GM08714 (cell line): ENCODE data around the gene PUS7L.
A peak's percentile ranks its signal among the peaks of the same experiment; 100 is the strongest.
"Not testable (repeated sequence)": the region's sequence is repeated elsewhere in the genome, so short reads cannot be mapped to it uniquely, and the experiment has no call there.

Experiments used
- H3K4me3 ChIP-seq: fragments of 200-500 bp; sonication (Bioruptor generic); 2 replicates; pipeline ENCODE4 v1.5.1; 2014; ENCODE audit warnings: mild to moderate bottlenecking, low read length, inconsistent platforms
- ZNF274 ChIP-seq: IDR thresholded peaks from 2 replicates; pipeline ENCODE4 v1.6.1; 2012; ENCODE audit warnings: mild to moderate bottlenecking, low read depth, low read length

The PUS7L gene

DNA sequence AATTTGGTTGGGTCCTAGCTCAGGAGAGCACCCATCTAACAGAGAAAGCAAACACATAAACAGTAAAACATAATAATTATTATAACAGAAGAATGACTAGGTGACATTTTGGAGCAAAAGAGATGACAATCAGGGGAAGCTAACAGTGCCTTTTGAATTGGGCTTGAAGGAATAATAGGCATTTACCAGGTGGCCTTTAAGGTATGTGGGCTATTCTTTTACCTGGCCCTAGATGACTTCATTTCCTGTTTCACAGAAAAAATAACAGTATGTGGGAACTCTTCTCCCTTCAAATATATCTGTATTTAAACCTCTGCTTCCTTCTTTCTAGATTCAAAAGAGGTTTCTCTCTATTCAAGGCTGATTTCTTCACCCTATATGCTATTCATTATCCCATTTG lies 4.0 kb upstream of the PUS7L start:
- no peak overlapping the region; the same call in 1 of the 2 replicates for H3K4me3 ChIP-seq
- TF ChIP-seq ZNF274, result no peak

DNA sequence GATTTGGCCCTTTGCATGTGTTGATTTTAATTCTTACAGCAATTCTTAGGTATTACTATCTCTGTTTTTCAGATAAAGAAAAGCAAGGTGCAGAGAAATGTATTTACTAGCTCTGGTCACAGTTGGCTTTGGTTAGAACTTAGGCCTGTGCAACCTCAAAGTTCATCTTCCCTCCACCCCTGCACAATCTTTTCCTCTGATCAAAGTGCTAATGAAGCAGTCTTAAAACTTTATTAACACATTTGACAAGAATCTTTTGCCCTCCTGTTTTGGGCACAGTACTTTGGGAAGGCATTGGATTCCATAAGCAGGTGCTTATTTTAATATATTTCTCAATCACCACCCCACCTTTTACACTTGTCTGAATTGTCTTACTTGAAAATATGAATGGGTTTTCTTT lies 2.9 kb upstream of the PUS7L start:
- no peak for TF ChIP-seq ZNF274
- H3K4me3 ChIP-seq, result no peak overlapping the region

DNA sequence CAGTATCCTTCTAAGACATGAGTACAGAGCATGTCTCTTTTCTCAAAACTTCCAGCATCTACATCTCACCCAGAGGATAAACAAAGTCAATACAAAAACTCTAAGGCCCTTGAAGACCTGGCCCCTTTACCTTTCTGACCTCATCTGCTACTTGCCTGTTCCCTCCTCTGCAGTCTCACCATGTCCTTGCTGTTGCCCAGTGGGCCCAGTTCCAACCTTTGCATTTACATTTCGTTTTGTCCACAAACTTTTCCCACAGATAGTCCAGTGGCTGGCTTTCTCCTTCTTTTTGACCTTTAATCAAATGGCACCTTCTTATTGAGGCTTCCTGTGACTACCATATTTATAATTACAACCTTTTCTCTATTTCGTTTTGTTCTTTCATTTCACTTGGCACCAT lies 1.8 kb upstream of the PUS7L start:
- H3K4me3 ChIP-seq, result peak overlapping the region; percentile 85
- no peak for TF ChIP-seq ZNF274

DNA sequence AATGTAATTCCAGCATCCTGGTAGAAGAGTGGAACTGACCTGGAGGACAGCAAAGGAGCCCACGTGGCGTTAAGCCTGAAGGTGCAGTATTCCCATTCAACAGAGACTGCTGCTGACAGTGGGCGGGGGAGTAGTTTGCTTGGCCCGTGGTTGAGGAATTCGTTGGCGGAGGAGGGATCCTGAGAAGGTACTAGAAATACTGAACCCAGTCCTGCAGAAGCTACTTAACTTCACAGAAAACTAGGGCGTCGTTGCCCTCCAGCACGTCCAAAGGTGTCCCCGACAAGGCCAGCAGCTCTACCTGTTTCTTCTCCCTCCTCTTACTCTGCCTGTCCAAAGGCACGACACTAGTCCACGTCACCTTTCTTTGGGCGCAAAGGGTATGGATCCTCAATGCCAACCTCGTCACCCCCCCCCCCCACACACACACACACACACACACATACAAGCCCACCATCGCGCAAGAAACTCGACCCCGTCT lies 303 bp downstream of the PUS7L start:
- peak overlapping the region; percentile 94 for H3K4me3 ChIP-seq
- TF ChIP-seq ZNF274, result no peak

DNA sequence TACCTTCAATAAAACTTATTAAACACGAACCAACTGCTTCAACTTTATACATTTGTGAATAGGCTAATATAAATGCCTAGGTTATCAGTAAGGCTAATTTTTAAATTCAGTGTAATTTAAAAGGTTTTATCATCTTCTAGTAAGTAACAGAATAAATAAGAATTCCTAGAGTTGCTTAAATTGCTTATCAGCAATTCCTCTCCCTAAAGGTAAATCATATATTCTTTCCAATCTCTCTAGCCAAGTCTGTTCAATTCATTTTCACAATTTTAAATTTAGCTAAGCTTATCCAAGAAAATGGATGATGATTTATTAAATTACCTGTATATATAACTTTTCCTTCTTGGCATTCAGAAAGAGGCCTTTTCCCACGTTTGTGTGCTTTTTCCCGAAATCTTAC lies 4.6 kb downstream of the PUS7L start:
- H3K4me3 ChIP-seq, result no peak overlapping the region
- no peak for TF ChIP-seq ZNF274

DNA sequence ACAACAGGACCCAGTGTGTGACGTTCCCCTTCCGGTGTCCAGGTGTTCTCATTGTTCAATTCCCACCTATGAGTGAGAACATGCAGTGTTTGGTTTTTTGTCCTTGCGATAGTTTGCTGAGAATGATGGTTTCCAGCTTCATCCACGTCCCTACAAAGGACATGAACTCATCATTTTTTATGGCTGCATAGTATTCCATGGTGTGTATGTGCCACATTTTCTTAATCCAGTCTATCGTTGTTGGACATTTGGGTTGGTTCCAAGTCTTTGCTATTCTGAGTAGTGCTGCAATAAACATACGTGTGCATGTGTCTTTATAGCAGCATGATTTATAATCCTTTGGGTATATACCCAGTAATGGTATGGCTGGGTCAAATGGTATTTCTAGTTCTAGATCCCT lies 7.2 kb downstream of the PUS7L start:
- not testable (repeated sequence) for H3K4me3 ChIP-seq

DNA sequence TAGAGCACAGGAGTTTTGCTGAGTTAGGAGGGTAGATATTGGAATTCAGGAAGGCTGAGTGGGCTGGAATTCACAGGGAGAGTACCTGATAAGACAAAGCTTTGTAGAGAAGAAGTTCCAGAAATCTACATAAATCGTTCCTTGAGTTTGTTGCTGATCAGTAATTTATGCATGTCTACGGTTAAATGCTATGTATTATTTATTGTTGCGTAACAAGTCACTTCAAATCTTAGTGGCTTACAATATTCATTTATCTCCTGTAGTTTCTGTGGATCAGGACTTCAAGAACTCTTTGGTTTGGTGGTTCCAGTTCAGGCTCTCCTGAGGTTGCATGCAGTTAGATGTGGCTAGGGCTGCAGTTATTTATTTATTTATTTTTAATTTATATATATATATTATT lies 7.8 kb downstream of the PUS7L start:
- no peak overlapping the region for H3K4me3 ChIP-seq
- TF ChIP-seq ZNF274, result no peak

DNA sequence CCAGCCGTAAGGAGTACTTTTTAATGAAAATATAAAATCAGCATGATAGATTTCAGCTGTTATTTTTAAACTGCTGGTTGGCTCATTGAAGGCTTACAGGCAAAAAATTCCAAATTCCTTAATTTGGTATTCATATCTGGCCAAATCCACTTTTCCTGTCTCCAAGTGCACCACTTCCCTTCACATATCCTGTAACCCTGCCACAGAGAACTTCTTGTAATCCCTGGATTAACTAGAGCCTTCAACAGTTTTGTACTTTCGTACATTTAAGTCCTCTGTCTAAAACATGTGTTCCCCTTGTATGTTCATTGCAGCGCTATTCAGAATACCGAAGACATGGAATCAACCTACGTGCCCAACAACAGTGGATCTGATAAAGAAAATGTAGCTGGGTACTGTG lies 9.6 kb downstream of the PUS7L start:
- no peak for TF ChIP-seq ZNF274
- no peak overlapping the region for H3K4me3 ChIP-seq

DNA sequence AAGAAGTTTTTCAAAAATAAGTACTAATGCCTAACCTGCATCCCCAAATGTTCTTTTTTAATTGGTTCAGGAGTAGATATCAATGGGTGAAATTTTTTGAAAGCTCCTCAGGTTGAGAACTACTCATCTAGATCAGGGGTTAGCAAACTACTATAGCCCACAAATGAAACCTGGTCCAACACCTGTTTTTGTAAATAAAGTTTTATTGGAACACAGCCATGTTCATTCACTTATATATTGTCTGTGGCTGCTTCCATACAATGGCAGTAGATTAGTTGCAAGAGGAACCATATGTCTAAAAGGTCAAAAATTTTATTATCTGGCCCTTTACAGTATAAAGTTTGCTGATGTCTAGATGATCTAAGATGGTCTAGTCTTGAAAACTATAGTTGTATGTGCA lies 13.8 kb downstream of the PUS7L start:
- TF ChIP-seq ZNF274, result no peak
- no peak overlapping the region for H3K4me3 ChIP-seq

DNA sequence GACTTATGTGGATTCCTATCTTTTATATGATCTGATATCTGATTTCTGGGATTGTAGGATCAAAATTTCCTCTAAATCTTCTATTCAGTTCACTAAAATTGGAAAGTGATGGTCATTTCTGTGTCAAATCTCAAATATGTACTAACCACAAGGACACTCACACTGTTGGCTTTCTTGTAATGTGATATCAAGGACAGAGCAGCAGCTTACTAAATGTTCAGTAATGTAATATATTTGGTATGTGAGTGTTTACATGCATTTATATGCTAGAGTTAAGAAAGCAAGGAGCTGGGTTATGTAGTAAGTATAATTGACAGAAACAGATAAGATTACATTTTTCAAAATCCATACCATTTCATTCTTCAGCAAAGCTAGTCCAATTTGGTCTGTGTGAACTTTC lies 16.5 kb downstream of the PUS7L start:
- H3K4me3 ChIP-seq, result no peak overlapping the region
- TF ChIP-seq ZNF274, result no peak

DNA sequence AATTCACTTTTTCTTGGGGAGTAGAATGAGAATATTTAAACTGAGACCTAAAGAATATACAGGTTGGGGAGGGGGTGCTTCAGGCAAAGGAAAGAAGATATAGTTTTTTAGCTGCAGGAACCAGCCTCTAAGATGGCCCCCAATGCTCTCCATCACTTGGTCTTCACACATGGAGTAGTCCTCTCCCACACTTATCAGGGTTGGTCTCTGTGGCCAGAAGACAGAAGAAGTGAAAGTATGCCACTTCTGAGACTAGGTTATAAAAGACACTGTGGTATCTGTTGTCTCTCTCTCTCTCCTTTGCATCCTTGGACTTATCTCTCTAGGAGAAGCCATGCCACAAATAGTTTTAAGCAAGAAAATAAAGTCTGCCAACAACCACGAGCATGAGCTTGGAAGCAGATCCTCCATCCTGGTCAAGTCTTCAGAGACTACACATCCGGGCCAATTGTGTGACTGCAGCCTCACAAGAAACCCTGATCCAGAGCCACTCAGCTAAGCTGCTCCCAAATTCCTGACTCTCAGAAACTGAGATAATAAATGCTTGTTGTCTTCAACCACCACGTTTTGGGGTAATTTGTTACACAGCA lies 18.0 kb downstream of the PUS7L start:
- TF ChIP-seq ZNF274, result no peak
- no peak overlapping the region for H3K4me3 ChIP-seq

DNA sequence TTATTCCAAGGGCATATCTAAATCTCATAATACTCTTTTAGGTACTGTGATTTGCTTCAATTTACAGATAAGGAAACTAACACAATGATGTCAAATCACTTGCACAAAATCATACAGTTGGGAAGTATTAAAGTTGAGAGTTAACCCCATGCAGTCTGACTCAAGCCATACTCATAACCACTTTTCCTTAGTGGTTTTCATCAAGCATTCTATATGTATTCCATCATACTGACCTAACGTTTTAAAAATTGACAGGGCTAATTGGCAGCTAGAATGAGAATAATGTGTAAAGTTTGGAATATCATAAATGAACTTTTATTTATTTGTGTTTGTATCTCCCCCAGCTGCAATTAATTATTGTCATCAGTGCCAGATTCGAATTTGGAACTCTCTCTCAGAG lies 20.9 kb downstream of the PUS7L start:
- H3K4me3 ChIP-seq, result no peak overlapping the region
- TF ChIP-seq ZNF274, result no peak

DNA sequence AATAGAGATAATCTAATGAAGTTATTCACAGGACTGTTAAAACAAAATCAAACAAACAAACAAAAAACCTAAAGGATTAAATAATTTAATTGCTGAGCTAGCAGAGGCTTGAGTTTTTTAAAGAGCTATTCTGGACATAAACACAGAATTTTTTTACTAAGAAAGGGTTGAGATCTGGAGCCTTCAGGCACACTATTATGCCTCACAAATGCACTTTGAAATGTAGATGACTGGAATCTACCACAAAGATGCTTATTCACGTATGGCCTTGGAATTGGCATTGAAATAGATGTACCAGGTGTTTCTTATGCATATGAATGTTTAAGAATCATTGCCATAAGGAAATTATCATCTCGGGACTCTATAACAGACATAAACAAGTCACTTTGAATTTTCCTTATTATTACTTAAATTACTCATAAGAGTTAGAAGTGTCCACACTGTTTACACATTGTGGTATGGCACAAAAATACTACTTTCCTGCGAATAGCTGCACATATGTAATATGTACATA lies 21.6 kb downstream of the PUS7L start:
- H3K4me3 ChIP-seq, result no peak overlapping the region
- TF ChIP-seq ZNF274, result no peak

DNA sequence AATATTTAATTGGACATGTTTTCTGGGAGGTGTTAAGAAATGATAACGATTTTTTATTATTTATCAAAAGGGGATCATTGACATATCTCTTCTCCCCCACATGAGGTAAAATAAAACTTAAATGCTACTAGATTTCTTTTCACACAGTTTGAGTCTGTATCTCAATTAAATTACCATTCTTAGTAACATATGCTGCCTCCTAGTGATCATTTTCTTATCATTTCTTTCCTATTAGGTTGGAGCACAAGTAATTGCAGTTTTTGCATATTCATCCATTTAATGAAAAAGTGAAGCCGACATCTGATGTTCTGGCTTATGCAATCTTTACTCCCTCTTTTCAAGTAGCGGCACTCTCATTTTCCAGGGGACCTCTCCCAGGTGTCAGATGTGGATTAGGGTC lies 24.9 kb downstream of the PUS7L start:
- H3K4me3 ChIP-seq, result no peak overlapping the region
- TF ChIP-seq ZNF274, result no peak

DNA sequence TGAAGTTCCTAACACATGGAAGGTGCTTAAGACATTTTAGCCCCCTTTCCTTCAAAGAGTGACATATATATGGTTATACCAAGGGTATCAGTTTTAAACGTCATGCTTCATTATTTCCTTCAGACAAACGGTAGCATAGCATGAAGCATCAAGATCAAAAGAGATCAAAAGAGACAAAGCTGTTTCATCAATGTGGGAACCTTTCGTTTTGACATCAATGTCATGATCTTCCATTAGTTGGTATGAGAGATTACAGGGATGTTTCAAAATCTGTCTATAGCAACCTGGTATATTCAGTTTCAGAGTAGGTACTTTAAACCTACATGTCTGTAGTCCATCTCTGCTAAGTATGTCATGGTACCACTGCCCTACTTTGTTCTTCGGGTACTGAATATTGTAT lies 28.3 kb downstream of the PUS7L start:
- H3K4me3 ChIP-seq, result no peak overlapping the region
- no peak for TF ChIP-seq ZNF274

DNA sequence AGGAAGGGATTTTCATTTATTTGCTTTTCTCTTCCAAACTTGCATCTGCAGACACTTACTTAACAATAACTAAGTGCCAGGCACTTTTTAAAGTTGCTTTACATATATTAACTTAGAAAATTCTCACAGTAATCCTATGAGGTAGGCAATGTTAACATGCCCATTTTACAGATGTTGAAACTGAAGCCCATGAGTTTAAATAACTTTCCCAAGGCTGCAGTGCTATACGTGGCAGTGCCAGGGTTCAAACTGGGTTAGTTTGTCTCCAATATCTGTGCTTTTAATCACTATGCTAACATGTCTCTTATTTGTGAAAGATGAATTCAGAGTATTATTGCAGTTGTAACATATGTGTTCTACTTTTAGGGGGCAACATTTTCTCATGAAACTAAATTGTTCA lies 29.9 kb downstream of the PUS7L start:
- H3K4me3 ChIP-seq, result no peak overlapping the region
- no peak for TF ChIP-seq ZNF274

DNA sequence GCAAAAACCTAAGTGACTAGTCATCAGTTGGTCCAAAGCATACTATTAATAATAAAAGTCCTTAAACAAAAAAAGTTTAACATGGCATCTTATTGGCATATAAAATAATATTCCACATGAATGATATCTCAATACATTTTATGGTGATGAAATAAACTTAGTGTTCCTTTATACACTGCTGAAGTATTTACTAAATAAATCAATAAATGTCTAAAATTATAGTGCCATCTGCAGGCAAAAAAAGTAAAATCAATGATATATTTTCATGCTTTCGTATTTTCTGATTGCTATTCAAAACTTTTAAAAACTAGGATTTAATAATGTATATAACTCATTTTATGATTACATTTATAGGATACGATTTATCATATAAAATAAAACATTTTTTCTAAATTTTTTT lies 30.5 kb downstream of the PUS7L start:
- H3K4me3 ChIP-seq, result no peak overlapping the region

More for the DNA sequence above, 30.5 kb downstream of the PUS7L start:
- TF ChIP-seq ZNF274, result no peak
